NCI-H2107 treated with DMSO at 0.1 percent for 48 hours (cell line): Measurements from ENCODE around the gene LRSAM1.

Source experiments
- DNase-seq: peaks from one replicate; lab custom pipeline; 2025; ENCODE audit not compliant: unreplicated experiment; lab: John Stamatoyannopoulos, UW

The LRSAM1 gene

DNA sequence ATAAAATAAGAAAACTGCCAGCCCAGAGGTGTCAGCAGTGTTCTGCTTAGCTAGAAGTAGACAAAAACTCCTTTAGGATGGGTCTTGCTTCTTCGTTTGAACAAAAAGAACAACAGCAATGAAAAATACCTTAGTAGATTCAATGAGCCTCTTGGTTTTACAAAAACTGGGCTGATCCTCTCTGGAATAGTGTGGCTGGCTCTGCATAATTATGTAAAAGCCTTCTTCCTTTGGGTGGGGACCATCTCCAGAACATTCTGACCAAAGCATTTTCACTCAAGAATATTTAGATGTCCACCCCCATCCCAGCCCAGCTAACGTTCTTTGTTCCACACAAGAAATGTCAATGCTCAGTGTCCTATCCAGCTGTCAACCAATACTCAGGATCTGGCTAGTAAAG is 63.2 kb downstream of the LRSAM1 start:
- no peak for DNase-seq

DNA sequence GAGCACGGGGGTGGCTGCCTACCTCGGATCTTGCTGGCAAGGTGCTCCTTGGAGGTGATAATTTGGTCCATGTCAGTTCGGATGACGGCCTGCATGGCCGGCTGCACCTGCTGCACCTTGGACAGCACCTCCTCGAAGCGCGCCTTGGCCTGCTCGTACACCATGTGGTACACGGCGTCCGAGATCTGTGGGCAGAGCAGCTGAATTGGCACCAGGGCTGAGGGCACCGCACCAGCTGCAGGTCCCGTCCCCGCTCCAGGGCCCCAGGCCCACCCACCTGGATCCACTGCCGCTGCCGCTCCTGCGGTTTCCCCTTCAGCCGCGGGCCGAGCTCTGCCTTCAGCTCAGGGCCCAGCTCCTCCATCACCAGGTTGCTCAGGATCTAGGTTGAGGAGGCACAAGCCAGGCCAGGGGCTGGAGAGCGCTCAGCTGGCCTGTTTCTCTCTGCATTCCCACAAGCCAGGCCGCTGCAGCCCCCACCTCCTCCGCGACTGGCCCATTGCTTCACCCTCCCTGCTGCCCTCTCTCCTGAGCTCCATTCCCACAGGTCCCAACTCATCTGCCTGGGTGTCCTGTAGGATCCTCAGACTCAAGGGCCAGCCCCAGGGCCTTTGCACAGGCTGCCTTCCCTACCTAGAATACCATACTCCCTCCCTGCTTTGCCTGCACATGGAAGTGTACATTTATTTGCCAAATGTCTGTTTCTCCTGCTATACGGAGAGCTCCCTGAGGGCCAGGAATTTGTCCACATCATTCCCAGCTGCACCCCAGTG is 65.7 kb downstream of the LRSAM1 start:
- DNase-seq, result no peak

DNA sequence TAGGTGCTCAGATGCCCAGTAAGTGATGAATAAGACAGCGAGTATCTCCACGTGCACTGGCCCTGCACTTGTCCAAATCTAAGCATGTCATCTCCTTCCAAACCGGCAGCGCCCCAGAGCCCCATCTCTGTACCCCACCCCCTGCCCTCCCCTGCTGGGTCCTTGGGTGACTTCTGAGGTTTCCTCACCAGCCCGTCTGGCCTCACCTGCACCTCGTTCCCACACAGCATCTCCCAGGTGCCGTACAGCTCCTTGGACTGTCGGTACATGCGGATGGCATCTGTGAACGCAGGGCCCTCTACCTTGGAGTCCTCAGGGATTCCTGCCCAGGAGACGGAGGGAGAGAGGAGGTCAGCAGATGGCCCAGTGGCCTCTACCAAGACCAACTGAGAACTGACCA is 66.3 kb downstream of the LRSAM1 start:
- no peak for DNase-seq

DNA sequence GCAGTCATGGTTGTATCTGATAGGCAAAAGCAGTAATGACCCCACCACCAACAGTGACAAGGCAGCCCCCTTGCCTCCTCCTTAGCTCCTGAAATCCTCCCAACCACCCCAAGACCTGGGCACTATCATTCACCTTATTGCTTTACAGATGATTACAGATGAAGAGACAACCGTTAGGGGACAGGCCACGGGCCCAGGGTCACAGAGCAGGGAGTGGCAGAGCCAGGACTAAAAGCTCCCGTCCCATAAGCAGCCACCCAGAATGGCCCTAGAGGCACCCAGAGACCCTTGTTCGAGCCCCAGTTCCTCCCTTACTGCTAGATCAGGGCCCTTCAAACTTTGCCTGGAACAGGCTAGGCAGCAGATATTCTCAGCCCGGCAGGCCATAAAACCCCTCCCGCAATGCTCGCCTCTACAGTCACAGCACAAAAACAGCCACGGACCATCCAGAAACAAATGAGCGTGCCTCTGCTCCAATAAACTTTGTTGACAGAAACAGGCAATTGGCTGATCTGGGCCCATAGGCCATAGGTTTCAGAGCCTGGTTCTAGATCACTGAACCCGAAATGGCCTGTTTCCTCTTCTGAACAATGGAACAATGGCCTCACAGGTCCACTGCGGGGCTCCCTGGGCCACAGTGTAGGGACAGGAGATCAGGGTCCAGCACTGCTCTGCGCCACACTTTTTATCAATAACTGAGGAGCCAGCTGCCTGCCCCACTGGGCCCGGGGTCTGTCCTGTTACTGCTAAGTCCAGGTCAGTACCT is 67.0 kb downstream of the LRSAM1 start:
- DNase-seq, result no peak

- DNase-seq, result no peak
These were observed 68.2 kb downstream of the LRSAM1 start for GRCh38 chr9:127519301-127520166.

DNA sequence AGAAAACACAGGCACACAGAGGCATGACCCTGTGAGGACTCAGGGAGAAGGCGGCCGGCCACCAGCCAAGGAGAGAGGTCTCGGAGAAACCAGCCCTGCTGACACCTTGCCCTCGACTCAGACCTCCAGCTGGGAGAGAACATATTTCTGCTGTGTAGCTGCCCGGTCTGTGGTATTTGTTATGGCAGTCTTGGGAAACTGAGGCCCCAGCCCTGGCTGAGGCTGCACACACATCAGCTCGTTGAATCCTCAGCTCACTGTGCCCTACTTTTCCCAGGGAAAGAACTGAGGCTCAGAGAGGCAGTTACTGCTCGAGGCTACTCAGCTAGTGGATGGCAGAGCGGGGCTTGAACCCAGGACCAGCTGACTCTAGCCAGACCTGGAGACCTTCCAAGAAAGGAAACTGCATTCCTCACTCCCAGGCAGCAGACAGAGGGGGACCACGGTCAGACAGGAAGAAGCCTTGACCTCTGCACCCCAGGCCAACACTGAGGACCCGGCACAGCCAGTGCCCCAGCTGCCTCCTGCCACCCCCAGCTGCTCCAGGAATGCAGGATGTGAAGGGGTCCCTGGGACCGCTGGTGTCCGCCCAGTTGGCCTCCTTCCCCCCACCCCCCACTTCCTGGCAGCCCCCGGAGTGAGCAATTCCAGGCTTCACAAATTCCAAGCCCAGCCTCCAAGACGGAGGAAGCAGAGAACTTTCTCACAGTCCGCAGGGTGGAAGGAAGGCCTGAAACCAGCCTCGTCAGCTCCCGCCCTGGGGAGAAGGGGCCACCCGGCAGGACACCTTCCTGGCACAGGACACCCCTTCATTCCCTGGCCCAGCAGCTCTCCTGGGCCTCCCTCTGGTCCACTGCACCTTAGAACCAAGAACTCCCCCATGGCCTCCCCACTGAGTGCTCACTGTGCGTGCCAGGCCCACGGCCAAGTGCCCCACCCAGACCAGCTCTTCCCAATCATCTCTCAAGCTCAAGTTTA is 69.9 kb downstream of the LRSAM1 start:
- DNase-seq, result no peak

GRCh38 chr9:127521919-127522304 is 70.6 kb downstream of the LRSAM1 start:
- no peak for DNase-seq

GRCh38 chr9:127522727-127523126 is 71.4 kb downstream of the LRSAM1 start:
- DNase-seq, result no peak

GRCh38 chr9:127523312-127523851 is 72.1 kb downstream of the LRSAM1 start:
- DNase-seq, result no peak

DNA sequence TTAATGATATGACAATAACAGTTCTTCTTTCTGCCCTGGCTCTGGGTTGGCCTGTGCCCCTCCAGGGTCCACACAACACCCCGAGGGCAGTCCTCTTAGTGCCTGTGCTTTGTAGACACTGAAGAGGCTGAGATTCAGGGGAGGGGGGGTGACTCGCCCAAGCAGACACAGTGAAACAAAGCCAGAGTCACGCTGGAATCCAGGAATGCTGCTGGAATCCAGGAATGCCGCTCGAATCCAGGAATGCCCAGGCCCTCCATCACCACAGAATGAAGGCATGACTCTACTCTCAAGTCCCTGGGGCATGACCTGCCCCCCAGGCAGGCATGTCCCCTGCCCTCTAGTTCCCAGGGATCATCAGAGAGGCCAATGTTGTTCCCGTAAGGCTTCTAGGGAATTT is 73.1 kb downstream of the LRSAM1 start:
- DNase-seq, result no peak

- DNase-seq, result no peak
These were observed 74.3 kb downstream of the LRSAM1 start for GRCh38 chr9:127525401-127526188.

GRCh38 chr9:127526655-127527559 is 75.6 kb downstream of the LRSAM1 start:
- DNase-seq, result no peak

- DNase-seq, result no peak
These were observed 76.4 kb downstream of the LRSAM1 start for GRCh38 chr9:127527560-127528268.

DNA sequence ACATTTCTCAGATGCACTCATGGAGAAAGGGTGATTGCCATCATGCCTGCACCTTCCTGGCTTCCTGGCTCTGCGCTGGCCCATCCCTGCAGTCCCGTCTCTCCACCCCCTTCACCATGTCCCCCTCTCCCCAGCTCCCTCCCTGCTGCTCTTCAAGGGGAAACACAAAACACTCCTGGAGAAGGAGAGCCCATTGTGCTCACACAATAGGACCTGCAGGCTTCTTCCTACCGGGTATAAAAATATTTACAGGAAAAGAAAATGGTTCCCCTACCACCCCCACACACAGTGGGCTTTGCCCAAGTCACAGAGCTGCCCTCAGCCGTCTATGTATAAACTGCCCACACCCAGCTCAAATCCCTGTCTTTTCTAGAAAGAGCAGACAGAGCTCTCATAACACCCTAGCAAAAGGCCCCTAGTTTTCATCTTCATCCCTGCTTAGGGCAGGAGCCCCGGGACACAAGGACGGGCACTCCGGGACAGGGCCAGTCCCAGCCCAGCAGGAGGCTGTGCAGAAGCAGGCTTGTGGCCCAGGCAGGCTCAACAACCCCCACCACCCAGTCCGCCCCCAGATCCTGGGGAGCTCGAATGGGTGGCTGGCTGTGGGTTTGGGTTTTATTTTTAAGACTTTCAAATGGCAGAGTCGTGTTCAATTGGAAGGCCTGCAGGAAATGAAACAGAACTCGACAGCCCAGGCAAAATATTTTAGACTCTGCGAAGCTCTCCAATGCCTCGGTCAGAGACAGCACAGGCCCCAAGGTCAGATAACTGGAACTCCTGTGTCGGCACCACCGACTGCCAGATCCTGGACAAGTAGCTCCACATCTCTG is 77.3 kb downstream of the LRSAM1 start:
- DNase-seq, result peak; percentile 30

GRCh38 chr9:127529671-127530070 is 78.4 kb downstream of the LRSAM1 start:
- DNase-seq, result no peak

- no peak for DNase-seq
These were observed 79.1 kb downstream of the LRSAM1 start for GRCh38 chr9:127530206-127530941.
